Thoracic aorta (tissue), 2 donors: ENCODE data around the gene PSMD12. TPM values are rescaled to one million over a fixed set of nuclear protein-coding genes. Genes with fewer than 3 reads are reported as not detected.

Experiments
- ATAC-seq: fragments of 150-250 bp; one replicate; pipeline ENCODE4 v1.8.0; 2017; ENCODE audit warnings: low read depth; ENCODE audit not compliant: insufficient number of reproducible peaks, low FRiP score
- DNase-seq: peaks from one replicate; pipeline ENCODE4 v3.0.0-alpha.2; 2020; ENCODE audit warnings: low spot score
- H3K27ac ChIP-seq, 2 donors: fragments of 200-600 bp; sonication (generic); 1 replicate in 1 of 2; 2 replicates in 1 of 2; pipeline ENCODE4 v1.5.1; 2016; ENCODE audit warnings: mild to moderate bottlenecking in 2 of 2, moderate library complexity in 2 of 2
- H3K27me3 ChIP-seq: fragments of 200-600 bp; sonication (generic); replicated peaks from 2 replicates; pipeline ENCODE4 v1.6.0; 2016; ENCODE audit warnings: mild to moderate bottlenecking; ENCODE audit not compliant: insufficient read depth
- H3K36me3 ChIP-seq: fragments of 200-600 bp; sonication (generic); one replicate; pipeline ENCODE4 v1.5.1; 2016
- H3K4me1 ChIP-seq, 2 donors: fragments of 200-600 bp; sonication (generic); 1 replicate in 1 of 2; 2 replicates in 1 of 2; pipeline versions ENCODE4 v1.5.1 to v1.6.0; 2016; ENCODE audit warnings: low read depth in 2 of 2, mild to moderate bottlenecking in 1 of 2; ENCODE audit not compliant: control insufficient read depth in 1 of 2
- H3K4me3 ChIP-seq: fragments of 200-600 bp; sonication (generic); 2 replicates; pipeline ENCODE4 v1.5.1; 2016; ENCODE audit warnings: mild to moderate bottlenecking
- H3K9me3 ChIP-seq: fragments of 200-600 bp; sonication (generic); 2 replicates; pipeline ENCODE4 v1.5.1; 2016
- CTCF ChIP-seq: fragments of 200-600 bp; sonication (generic); IDR thresholded peaks from one replicate; pipeline ENCODE4 v1.5.1; 2019; ENCODE audit warnings: antibody characterized with exemption
- total RNA-seq, 2 donors: library from RNA; depleted of rRNA; stranded (reverse); fragments of >200 nt; gene quantifications; one replicate each; pipeline versions ENCODE4 v1.1.0 to v1.2.3, GENCODE V29; 2016

Gene PSMD12
- total RNA-seq, 2 donors from 2014 or later = 18.3 to 29.5 TPM

- TF ChIP-seq CTCF = no peak
- H3K9me3 ChIP-seq = no peaks in the 10 kb centered on the region
- H3K4me3 ChIP-seq = peak overlapping the region; percentile 58
- peaks cover 5 to 9% of the 10 kb centered on the region in 2 donors for H3K4me1 ChIP-seq
- DNase-seq (peak; percentile 3), ATAC-seq (peak; percentile 31)
- no peak overlapping the region for H3K27ac ChIP-seq
- no peaks in the 10 kb centered on the region for H3K27me3 ChIP-seq
- H3K36me3 ChIP-seq = no peaks in the 10 kb centered on the region
These were observed 77.0 kb downstream of the PSMD12 start for GRCh38 chr17:67289181-67289876.

Other genes starting within 250 kb of the PSMD12 start
- 10 to 100 TPM; 47.8 to 58.4 TPM for gene HELZ, start 121.4 kb downstream of the PSMD12 start, total RNA-seq
- gene PITPNC1, start 10.7 kb upstream of the PSMD12 start, total RNA-seq = 10 to 100 TPM in 1 of 2 donors, 1 to 10 TPM in 1; 8.4 to 28.8 TPM